SH-SY5Y (cell line): ENCODE data around the gene FALEC.

ENCODE experiments used
- GATA2 ChIP-seq: IDR thresholded peaks from 2 replicates; pipeline ENCODE4 v1.6.1; 2011; ENCODE audit warnings: mild to moderate bottlenecking, low read depth, low read length
- GATA3 ChIP-seq: IDR thresholded peaks from 2 replicates; pipeline ENCODE4 v1.6.1; 2011; ENCODE audit warnings: low read depth, mild to moderate bottlenecking, low read length, moderate library complexity

- TF ChIP-seq GATA3 (no peak), GATA2 (no peak)
These were observed 38.5 kb downstream of the FALEC start for GRCh38 chr1:150554086-150554452.
